GM12874 (cell line): ENCODE data around the gene TMEM134.

Experiments used
- TF ChIP-seq, protein P1 (sequence below): IDR thresholded peaks from 2 replicates; pipeline ENCODE4 v1.5.1; 2011; ENCODE audit warnings: low read depth, mild to moderate bottlenecking, control low read depth, low read length, moderate library complexity; ENCODE audit not compliant: insufficient read depth

TMEM134 gene

GRCh38 chr11:67433536-67434394 is 35.3 kb downstream of the TMEM134 start:
- TF ChIP-seq, protein P1, sequence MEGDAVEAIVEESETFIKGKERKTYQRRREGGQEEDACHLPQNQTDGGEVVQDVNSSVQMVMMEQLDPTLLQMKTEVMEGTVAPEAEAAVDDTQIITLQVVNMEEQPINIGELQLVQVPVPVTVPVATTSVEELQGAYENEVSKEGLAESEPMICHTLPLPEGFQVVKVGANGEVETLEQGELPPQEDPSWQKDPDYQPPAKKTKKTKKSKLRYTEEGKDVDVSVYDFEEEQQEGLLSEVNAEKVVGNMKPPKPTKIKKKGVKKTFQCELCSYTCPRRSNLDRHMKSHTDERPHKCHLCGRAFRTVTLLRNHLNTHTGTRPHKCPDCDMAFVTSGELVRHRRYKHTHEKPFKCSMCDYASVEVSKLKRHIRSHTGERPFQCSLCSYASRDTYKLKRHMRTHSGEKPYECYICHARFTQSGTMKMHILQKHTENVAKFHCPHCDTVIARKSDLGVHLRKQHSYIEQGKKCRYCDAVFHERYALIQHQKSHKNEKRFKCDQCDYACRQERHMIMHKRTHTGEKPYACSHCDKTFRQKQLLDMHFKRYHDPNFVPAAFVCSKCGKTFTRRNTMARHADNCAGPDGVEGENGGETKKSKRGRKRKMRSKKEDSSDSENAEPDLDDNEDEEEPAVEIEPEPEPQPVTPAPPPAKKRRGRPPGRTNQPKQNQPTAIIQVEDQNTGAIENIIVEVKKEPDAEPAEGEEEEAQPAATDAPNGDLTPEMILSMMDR, result no peak

- TF ChIP-seq, protein P1, result no peak
These were observed 36.2 kb downstream of the TMEM134 start for GRCh38 chr11:67432655-67433349.

- TF ChIP-seq, protein P1, result no peak
These were observed 37.5 kb downstream of the TMEM134 start for GRCh38 chr11:67431346-67432249.

GRCh38 chr11:67429722-67430121 is 39.3 kb downstream of the TMEM134 start:
- TF ChIP-seq, protein P1, result no peak

- TF ChIP-seq, protein P1, result no peak
These were observed 39.9 kb downstream of the TMEM134 start for GRCh38 chr11:67429038-67429668.

DNA sequence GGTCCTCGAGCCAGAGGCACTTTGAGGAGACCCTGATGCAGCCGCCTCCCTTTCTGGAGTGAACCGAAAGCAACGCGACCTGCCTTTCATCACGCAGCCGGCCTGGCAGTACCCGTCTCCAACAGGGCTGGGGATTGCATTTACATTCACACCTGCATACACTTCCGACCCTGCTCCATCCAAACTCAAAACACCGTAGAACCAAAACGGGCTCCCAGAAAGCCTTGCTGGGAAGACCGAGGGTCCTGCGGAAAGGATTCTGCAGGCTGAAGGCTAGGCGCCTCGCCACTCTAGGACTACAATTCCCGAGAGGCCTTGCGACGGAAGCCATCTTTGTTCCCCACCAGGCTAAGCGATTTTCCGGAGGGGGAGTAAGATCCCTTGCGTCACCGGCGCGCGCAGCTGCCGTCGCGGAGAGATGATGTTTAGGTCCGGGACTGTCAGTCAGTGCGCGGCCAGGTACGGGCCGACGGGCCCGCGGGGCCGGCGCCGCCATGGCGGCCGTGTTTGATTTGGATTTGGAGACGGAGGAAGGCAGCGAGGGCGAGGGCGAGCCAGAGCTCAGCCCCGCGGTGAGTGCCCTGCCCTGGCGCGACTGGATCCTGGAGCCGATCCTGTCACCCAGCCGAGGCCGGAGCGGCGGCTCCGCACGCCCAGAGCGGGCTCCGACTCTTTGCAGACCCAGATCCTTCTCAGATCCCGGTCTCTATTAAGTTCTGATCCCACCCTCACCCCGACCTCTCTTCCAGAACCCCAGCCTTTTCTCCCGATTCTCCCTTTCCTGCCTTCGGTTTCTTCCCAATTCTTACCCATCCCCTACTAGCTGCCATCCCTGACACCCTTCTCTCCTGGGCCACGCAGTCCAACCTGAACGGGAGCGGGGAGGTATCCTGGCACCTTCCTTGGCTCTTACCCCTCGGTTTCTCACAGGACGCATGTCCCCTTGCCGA is 40.7 kb downstream of the TMEM134 start, which contains the start of gene RPS6KB2:
RPS6KB2 (plus strand) TSS at position 443 of the 950 bp plus-strand sequence; CDS start at position 495, 52 bp downstream.
- TF ChIP-seq, protein P1, result no peak
